GM21360 (cell line): ENCODE measurements around the gene NCKAP5L.
"Not testable (repeated sequence)": the region's sequence is repeated elsewhere in the genome, so short reads cannot be mapped to it uniquely, and the experiment has no call there.

Experiments
- ATAC-seq: cut with Tn5 transposase; IDR thresholded peaks from one replicate; pipeline ENCODE4 v1.9.1; 2021; ENCODE audit warnings: mild to moderate bottlenecking, moderate library complexity; ENCODE audit not compliant: unreplicated experiment

Gene NCKAP5L

GRCh38 chr12:49866859-49867569 lies 38.8 kb upstream of the NCKAP5L start:
- ATAC-seq = no peak

GRCh38 chr12:49865782-49866135 lies 37.5 kb upstream of the NCKAP5L start:
- ATAC-seq = no peak

- no peak for ATAC-seq
These were observed 37.0 kb upstream of the NCKAP5L start for GRCh38 chr12:49865109-49865781.

- no peak for ATAC-seq
These were observed 36.5 kb upstream of the NCKAP5L start for GRCh38 chr12:49864798-49865090.

DNA sequence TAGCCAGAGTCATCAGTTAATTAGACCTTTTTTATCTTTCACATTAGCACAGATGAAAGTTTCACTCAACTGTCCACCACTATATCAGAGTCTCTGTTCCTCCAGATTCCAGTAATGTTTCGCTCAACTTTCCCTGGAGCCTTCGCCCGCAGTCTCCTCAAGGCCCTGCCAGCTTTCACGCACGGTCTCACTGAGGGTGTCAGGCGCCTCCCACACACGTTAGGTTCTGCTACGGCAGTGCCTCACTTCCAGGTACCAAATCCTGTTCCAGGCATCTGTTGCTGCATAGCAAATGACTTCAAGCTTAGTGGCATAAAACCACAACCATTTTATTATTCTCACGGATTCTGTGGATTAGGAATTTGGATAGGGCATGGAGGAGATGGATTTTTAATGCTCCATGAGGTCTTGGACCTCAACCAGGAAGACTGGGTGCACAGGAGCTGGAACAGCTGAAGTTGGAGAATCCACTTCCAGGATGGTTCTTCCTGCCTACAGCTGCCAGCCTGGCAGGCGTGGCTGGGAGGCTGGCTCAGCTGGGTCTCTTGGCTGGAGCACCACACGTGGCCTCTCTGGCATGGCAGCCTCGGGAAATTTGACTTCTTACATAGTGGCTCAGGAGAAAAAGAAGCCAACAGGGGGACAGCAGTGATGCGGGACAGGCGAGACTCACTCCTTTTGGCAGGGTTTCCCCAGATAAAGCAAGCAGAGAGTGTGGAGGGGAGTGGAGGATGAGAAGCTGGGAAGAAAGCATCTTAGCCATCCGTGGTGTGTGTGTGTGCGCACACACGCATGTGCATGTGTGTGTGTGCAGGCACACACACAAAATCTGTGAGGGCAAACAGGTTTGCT lies 36.0 kb upstream of the NCKAP5L start:
- no peak for ATAC-seq

GRCh38 chr12:49860921-49861320 lies 32.7 kb upstream of the NCKAP5L start:
- ATAC-seq = not testable (repeated sequence)

- not testable (repeated sequence) for ATAC-seq
These were observed 27.7 kb upstream of the NCKAP5L start for GRCh38 chr12:49855890-49856289.

DNA sequence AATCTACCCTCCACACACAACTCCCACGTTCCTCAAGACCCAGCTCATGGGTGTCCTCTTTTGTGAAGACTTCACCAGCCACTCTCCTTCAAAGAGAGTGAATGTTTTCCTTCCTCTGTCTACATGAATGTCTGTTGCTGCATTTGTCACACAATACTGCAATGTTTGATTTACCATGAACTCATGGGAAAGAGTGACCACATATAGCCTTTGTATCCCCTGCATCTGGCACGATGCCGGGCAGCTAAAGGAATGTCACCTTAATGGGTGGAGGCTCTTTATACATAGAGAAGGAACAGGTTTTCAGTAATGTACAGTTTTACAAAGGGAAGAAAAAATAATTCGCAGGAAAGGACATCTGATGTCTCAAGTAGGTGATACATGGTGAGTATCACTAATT lies 26.8 kb upstream of the NCKAP5L start:
- no peak for ATAC-seq

DNA sequence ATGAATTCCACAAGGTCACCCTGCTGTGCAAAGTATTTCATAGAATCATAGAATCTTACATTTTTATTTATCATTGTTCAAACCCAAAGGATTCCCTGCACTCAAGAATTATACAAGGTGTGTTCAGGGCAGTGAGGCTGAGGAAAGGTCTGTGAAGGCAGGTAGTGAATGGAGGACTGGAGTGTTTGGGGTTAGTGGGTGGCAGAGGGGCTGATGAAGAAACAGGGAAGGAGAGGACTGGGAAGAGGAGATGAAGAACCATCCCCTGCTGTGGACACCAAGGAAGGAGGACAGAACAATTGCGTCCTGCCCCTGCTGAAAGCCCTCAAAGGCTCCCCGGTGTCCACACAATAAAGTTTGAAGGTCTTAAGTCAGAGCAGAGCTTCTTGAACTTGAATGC lies 25.5 kb upstream of the NCKAP5L start:
- no peak for ATAC-seq

DNA sequence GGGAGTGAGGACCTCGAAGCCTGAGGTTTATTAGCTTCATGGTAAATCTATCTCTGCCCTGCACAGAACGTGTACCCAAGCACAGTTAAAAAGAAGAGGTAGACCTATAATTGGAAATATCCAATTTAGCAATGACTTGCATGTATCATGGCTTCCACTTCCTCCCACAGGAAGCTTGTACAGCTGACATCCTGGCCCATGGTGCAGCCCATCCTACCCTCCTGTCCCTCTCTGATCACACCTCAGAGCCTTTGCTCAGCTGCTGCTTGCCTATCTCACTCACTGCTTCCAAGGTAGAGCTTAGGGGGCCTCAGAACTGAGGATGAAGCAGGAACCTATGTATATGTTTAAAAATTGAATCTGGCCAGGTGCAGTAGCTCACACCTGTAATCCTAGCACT lies 18.9 kb upstream of the NCKAP5L start:
- no peak for ATAC-seq

- no peak for ATAC-seq
These were observed 17.8 kb upstream of the NCKAP5L start for GRCh38 chr12:49846032-49846431.

GRCh38 chr12:49843876-49844437 lies 15.7 kb upstream of the NCKAP5L start:
- no peak for ATAC-seq

GRCh38 chr12:49843411-49843810 lies 15.2 kb upstream of the NCKAP5L start:
- no peak for ATAC-seq

GRCh38 chr12:49842519-49843352 lies 14.5 kb upstream of the NCKAP5L start, which contains the start of gene BCDIN3D:
TSS of gene BCDIN3D (minus strand) at chr12:49843106. CDS start at chr12:49843087, 19 bp downstream.
- ATAC-seq = peak; percentile 78

DNA sequence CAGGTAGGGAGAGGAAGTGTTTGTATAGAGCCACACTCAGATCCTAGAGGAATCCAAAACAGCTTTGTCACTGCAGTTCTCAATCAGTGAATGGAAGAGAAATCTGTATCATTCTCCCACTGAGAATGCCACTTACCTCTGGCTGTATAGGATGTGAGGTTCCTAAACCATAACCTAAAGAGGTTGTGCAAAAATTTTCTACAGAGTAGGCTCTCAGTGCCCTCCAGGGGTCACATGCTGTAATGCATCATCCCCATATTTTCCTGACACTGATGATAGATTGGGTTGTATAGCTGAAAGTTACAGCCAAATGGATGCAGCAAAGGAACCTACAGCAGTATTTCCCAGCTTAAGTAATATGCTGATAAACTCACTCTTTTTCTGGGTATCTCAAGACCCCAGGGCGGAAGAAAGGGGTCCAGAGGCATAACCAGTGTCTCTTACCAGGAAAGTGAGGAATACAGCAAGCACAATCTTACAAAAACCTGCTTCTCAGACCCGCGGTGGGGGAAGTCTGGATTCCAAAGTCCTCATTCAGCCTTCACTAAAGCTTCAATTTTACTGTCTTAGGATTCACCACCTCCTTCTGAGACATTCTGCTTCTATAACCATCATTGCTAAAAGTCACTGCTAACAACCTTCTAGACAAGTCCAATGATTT lies 10.9 kb upstream of the NCKAP5L start:
- no peak for ATAC-seq

DNA sequence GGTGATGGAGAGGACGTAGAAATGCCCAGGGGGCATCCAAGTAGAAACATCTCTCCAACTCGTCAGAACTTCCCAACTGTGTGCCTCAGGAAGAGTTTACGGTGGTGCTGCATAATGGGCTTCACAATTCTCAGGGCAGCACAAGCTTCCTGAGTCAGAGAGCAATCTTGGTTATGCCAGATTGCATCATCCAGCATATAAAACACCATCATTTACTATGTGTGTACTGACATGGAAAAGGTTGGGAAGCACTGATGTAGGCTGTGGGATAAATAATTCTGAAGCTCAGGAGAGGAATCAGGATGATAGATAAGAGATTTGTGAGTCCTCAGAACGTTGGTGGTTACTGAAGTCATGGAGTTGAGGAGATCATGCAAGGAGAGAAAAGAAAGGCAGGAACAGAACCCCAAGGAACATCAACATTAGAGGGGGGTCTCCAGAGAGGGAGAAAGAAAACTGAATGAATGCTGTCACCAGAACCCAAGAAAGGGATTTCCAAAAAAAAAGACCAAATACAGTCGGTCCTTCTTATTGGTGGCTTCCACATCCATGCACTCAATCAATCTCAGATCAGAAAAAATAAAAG lies 4.7 kb upstream of the NCKAP5L start:
- no peak for ATAC-seq

DNA sequence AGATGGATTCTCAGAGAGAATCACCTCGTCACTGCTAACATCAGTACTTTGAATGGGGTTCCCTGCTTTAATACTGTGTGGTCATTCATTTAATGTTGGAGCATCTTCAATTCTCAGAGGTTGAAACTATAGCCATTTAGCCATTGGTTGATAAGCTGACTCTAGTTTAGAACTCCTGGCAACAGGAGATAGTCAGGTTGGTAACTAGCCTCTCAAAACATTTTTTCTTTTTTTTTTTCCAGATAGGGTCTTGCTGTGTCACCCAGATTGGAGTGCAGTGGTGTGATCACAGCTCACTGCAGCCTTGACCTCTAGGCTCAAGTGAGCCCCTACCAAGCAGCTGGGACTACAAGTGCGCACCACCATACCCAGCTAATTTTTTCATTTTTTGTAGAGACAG lies 3.5 kb upstream of the NCKAP5L start:
- ATAC-seq = no peak

DNA sequence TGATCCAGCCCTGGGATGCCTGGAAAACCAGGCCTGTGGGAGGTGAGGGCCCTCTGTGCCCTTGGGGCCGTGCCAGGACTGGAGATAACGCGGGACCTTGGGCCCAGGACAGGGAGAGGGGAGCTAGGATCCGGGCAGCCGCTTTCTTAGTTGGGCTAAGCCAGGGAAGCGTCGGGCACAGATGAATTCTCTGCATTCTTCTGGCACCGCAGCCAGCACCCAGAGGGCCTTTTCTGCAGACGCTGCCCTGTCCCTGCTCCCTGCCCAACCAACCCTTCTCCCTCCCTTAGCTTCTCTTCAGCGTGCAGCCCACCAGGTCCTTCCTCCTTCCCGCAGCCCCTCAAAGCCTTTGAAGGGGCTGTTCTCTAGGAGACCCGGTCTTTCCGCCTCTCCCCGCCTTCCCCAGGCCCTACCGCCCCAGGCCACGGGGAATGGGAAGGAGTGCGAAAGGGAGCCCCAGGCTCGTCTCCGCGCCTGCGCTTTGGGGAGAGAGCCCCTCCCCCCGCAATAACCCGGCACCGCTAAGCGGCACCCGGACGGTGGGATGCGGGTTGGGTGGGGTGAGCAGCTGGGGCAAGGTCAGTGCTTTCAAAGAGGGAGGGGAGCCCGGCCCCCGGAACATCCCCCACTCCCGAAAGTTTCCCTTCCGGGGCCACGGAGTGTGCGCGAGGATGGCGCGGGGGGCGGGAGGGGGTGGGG lies 663 bp downstream of the NCKAP5L start:
- no peak for ATAC-seq

- no peak for ATAC-seq
These were observed 1.2 kb downstream of the NCKAP5L start for GRCh38 chr12:49827051-49827400.
